IMR-90 (cell line): ENCODE results near the gene OR13J1. TPM values are rescaled to one million over a fixed set of nuclear protein-coding genes. Genes with fewer than 3 reads are reported as not detected.

Source experiments
- ATAC-seq: fragments of 200-7000 bp; cut with Tn5 transposase; 2 replicates; pipeline ENCODE4 v1.9.1; 2020; ENCODE audit warnings: low read depth, mild to moderate bottlenecking, moderate library complexity
- BruUV-seq: library from RNA; stranded (reverse); fragments of 400-500 nt; replicated peaks from 2 replicates; lab custom pipeline; 2021; lab: Mats Ljungman, UMichigan
- CTCF ChIA-PET: fragments of 300-600 bp; formaldehyde crosslinking; extraction: SDS; loops from one replicate; lab custom pipeline; 2021; ENCODE audit warnings: antibody characterized with exemption; lab: Yijun Ruan, JAX
- POLR2A ChIA-PET: fragments of 300-600 bp; sonication (Branson Sonifier 250); formaldehyde crosslinking; loops from one replicate; lab custom pipeline; 2022; ENCODE audit warnings: antibody characterized with exemption; ENCODE audit not compliant: unreplicated experiment; lab: Charles Lee
- DNase-seq: peaks from one replicate; pipeline ENCODE4 v3.0.0; 2013
- H2AFZ ChIP-seq: replicated peaks from 2 replicates; pipeline ENCODE3; 2013; ENCODE audit warnings: low read length, mild to moderate bottlenecking; ENCODE audit not compliant: poor library complexity
- H2AK5ac ChIP-seq: 2 replicates; pipeline ENCODE4 v1.6.1; 2013; ENCODE audit warnings: low read depth, low read length, inconsistent platforms
- H2AK9ac ChIP-seq: replicated peaks from 2 replicates; pipeline ENCODE3; 2013; ENCODE audit warnings: mild to moderate bottlenecking, low read depth, low read length, moderate library complexity; ENCODE audit not compliant: poor library complexity
- H2BK120ac ChIP-seq: 2 replicates; pipeline ENCODE4 v1.6.1; 2013; ENCODE audit warnings: low read depth, low read length, inconsistent platforms
- H2BK15ac ChIP-seq: 3 replicates; pipeline ENCODE4 v1.6.1; 2013; ENCODE audit warnings: low read depth, low read length, inconsistent platforms
- H2BK20ac ChIP-seq: 2 replicates; pipeline ENCODE4 v1.6.1; 2013; ENCODE audit warnings: low read depth, mild to moderate bottlenecking, inconsistent platforms, low read length, moderate library complexity
- H2BK5ac ChIP-seq: 2 replicates; pipeline ENCODE4 v1.6.1; 2013; ENCODE audit warnings: mild to moderate bottlenecking, low read depth, low read length, inconsistent platforms; ENCODE audit not compliant: poor library complexity, severe bottlenecking
- H3K14ac ChIP-seq: replicated peaks from 2 replicates; pipeline ENCODE4 v1.6.1; 2013; ENCODE audit warnings: low read depth, low read length, inconsistent platforms
- H3K18ac ChIP-seq: 2 replicates; pipeline ENCODE4 v1.6.1; 2013; ENCODE audit warnings: low read depth, low read length, control low read depth
- H3K23ac ChIP-seq: 2 replicates; pipeline ENCODE4 v1.6.1; 2013; ENCODE audit warnings: low read depth, low read length, inconsistent platforms
- H3K27ac ChIP-seq: 2 replicates; pipeline ENCODE4 v1.5.1; 2013; ENCODE audit warnings: mild to moderate bottlenecking, control low read depth, low read length; ENCODE audit not compliant: insufficient read depth
- H3K27me3 ChIP-seq: 2 replicates; pipeline ENCODE4 v1.6.1; 2013; ENCODE audit warnings: low read length; ENCODE audit not compliant: control insufficient read depth, insufficient read depth
- H3K36me3 ChIP-seq: 2 replicates; pipeline ENCODE4 v1.6.1; 2013; ENCODE audit warnings: low read length, mixed read lengths; ENCODE audit not compliant: control insufficient read depth, insufficient read depth
- H3K4ac ChIP-seq: 2 replicates; pipeline ENCODE4 v1.6.1; 2013; ENCODE audit warnings: low read depth, low read length, inconsistent platforms
- H3K4me1 ChIP-seq: 2 replicates; pipeline ENCODE4 v1.6.1; 2013; ENCODE audit warnings: low read length, mixed read lengths; ENCODE audit not compliant: control insufficient read depth, insufficient read depth
- H3K4me2 ChIP-seq: 2 replicates; pipeline ENCODE4 v1.6.1; 2013; ENCODE audit warnings: low read depth, mild to moderate bottlenecking, control low read depth, low read length, moderate library complexity
- H3K4me3 ChIP-seq: 2 replicates; pipeline ENCODE4 v1.5.1; 2013; ENCODE audit warnings: low read depth, mild to moderate bottlenecking, control low read depth, low read length, moderate library complexity; ENCODE audit not compliant: insufficient read depth
- H3K56ac ChIP-seq: 2 replicates; pipeline ENCODE4 v1.6.1; 2013; ENCODE audit warnings: low read length, inconsistent platforms; ENCODE audit not compliant: insufficient read depth; ENCODE audit errors: extremely low read depth
- H3K79me1 ChIP-seq, 2 experiments: 2 replicates each; pipeline ENCODE4 v1.6.1; 2013; ENCODE audit warnings: low read length in 2 of 2, inconsistent platforms in 1 of 2, low read depth in 1 of 2
- H3K9ac ChIP-seq: 2 replicates; pipeline ENCODE4 v1.6.1; 2013; ENCODE audit warnings: low read depth, low read length, control low read depth
- H3K9me1 ChIP-seq: 2 replicates; pipeline ENCODE4 v1.6.1; 2013; ENCODE audit warnings: low read length, inconsistent platforms; ENCODE audit not compliant: insufficient read depth
- H3K9me3 ChIP-seq: 2 replicates; pipeline ENCODE4 v1.6.1; 2013; ENCODE audit warnings: low read length; ENCODE audit not compliant: control insufficient read depth, insufficient read depth
- H4K20me1 ChIP-seq: 2 replicates; pipeline ENCODE4 v1.6.1; 2013; ENCODE audit warnings: low read length, inconsistent platforms; ENCODE audit not compliant: insufficient read depth
- H4K5ac ChIP-seq: 2 replicates; pipeline ENCODE4 v1.6.1; 2013; ENCODE audit warnings: mild to moderate bottlenecking, low read depth, low read length, control low read depth
- H4K8ac ChIP-seq, 2 experiments: 2 replicates each; pipeline ENCODE4 v1.6.1; 2013; ENCODE audit warnings: low read depth in 2 of 2, low read length in 2 of 2, control low read depth in 1 of 2, inconsistent platforms in 1 of 2
- H4K91ac ChIP-seq: 2 replicates; pipeline ENCODE4 v1.6.1; 2013; ENCODE audit warnings: low read depth, low read length, inconsistent platforms; ENCODE audit not compliant: insufficient read depth
- BHLHE40 ChIP-seq: fragments of 150-350 bp; IDR thresholded peaks from 2 replicates; pipeline ENCODE4 v1.6.1; 2016; ENCODE audit warnings: mild to moderate bottlenecking, low read depth, low read length
- CEBPB ChIP-seq: IDR thresholded peaks from 2 replicates; pipeline ENCODE4 v1.6.1; 2012; ENCODE audit warnings: low read depth, low read length, improper control_type of control experiment
- CTCF ChIP-seq: conservative IDR thresholded peaks from 2 replicates; pipeline ENCODE4 v1.5.1; 2012; ENCODE audit warnings: mild to moderate bottlenecking, low read depth, low read length, improper control_type of control experiment
- ELK1 ChIP-seq: fragments of 150-350 bp; IDR thresholded peaks from 2 replicates; pipeline ENCODE4 v1.6.1; 2016; ENCODE audit warnings: low read depth, mild to moderate bottlenecking, low read length, moderate library complexity, borderline replicate concordance
- FOS ChIP-seq: fragments of 150-350 bp; IDR thresholded peaks from 2 replicates; pipeline ENCODE4 v1.6.1; 2016; ENCODE audit warnings: low read depth, low read length
- MAFK ChIP-seq: IDR thresholded peaks from 2 replicates; pipeline ENCODE4 v1.6.1; 2012; ENCODE audit warnings: low read depth, low read length, improper control_type of control experiment
- MAZ ChIP-seq: IDR thresholded peaks from 2 replicates; pipeline ENCODE4 v1.6.1; 2012; ENCODE audit warnings: low read depth, mild to moderate bottlenecking, low read length, improper control_type of control experiment, moderate library complexity, borderline replicate concordance
- MXI1 ChIP-seq: IDR thresholded peaks from 2 replicates; pipeline ENCODE4 v1.6.1; 2012; ENCODE audit warnings: low read depth, mild to moderate bottlenecking, low read length, moderate library complexity, borderline replicate concordance
- NFE2L2 ChIP-seq: fragments of 150-350 bp; IDR thresholded peaks from 2 replicates; pipeline ENCODE4 v1.6.1; 2016; ENCODE audit warnings: low read depth, mild to moderate bottlenecking, low read length
- POLR2A ChIP-seq: IDR thresholded peaks from 2 replicates; pipeline ENCODE4 v1.6.1; 2012; ENCODE audit warnings: mild to moderate bottlenecking, low read depth, low read length
- RCOR1 ChIP-seq: IDR thresholded peaks from 2 replicates; pipeline ENCODE4 v1.6.1; 2012; ENCODE audit warnings: mild to moderate bottlenecking, low read length, improper control_type of control experiment; ENCODE audit not compliant: insufficient replicate concordance
- RFX5 ChIP-seq: IDR thresholded peaks from 2 replicates; pipeline ENCODE4 v1.8.0; 2012; ENCODE audit warnings: low read depth, mild to moderate bottlenecking, low read length, moderate library complexity
- USF2 ChIP-seq: fragments of 150-350 bp; IDR thresholded peaks from 2 replicates; pipeline ENCODE4 v1.6.1; 2017; ENCODE audit warnings: mild to moderate bottlenecking, antibody characterized with exemption, low read length, low read depth
- WGBS, 2 experiments: methylation state at CpG; one replicate each; pipeline versions ENCODE4 v1.1.5 to v1.1.7; 2013; ENCODE audit warnings: missing lambda C conversion rate in 2 of 2; ENCODE audit not compliant: insufficient read length in 1 of 2; ENCODE audit errors: extremely low coverage in 2 of 2; 5-methylcytosine and 5-hydroxymethylcytosine counted together
- dilution Hi-C: fragments of 300-500 bp; cut with HindIII; formaldehyde crosslinking; loops from one replicate; pipeline ENCODE4 v1.14.3; 2018; ENCODE audit warnings: low sequenced_read_pairs; ENCODE audit not compliant: unreplicated experiment
- in situ Hi-C: fragments of 300-500 bp; cut with MboI; formaldehyde crosslinking; loops from 3 replicates; pipeline ENCODE4 v1.14.3; 2019; ENCODE audit warnings: low sequenced_read_pairs, inconsistent platforms, mixed read lengths
- intact Hi-C: fragments of 100-400 bp; cut with micrococcal nuclease; formaldehyde crosslinking; loops from 2 replicates; pipeline ENCODE4 v1.10.0; 2022
- polyA plus RNA-seq, 3 experiments: library from polyadenylated mRNA; depleted of rRNA; stranded (reverse); fragments of >200 nt; gene quantifications; 2 replicates each; pipeline ENCODE4 v1.2.3, GENCODE V29; 2012; ENCODE audit warnings: low replicate concordance in 1 of 3
- total RNA-seq: library from RNA; depleted of rRNA; stranded (reverse); fragments of >200 nt; gene quantifications from 2 replicates; pipeline ENCODE4 v1.2.3, GENCODE V29; 2012

OR13J1 gene
- total and polyA plus RNA-seq, 2 of the 4 experiments (the other 2 are of a cell fraction) = not detected

GRCh38 chr9:35918780-35919179 is 48.6 kb upstream of the OR13J1 start:
- dilution Hi-C loops = no loop called here
- no peak for DNase-seq
- H3K79me1 ChIP-seq = no peaks in the 10 kb centered on the region
- no peaks in the 10 kb centered on the region for H3K36me3 ChIP-seq
- H3K4me2 ChIP-seq = no peak overlapping the region
- in situ Hi-C loops = no loop called here
- H3K27me3 ChIP-seq = no peaks in the 10 kb centered on the region
- peak overlapping the region; percentile 78; the same call in 1 of the 2 replicates for H3K14ac ChIP-seq
- H4K20me1 ChIP-seq = no peaks in the 10 kb centered on the region
- intact Hi-C loops = no loop called here
- H3K4ac ChIP-seq = no peak overlapping the region
- peak overlapping the region in 1 of 2 experiments; percentile 62; a peak in 1 of 4 replicates for H4K8ac ChIP-seq
- no peak overlapping the region for H2AK9ac ChIP-seq
- H3K18ac ChIP-seq = no peak overlapping the region
- H4K5ac ChIP-seq = no peak overlapping the region
- POLR2A ChIA-PET = no interaction called here
- H3K4me1 ChIP-seq = peaks cover 6% of the 10 kb centered on the region
- CTCF ChIA-PET = no interaction called here
- no peak overlapping the region for H3K4me3 ChIP-seq
- H4K91ac ChIP-seq = no peak overlapping the region
- no peak overlapping the region for H3K56ac ChIP-seq
- H3K23ac ChIP-seq = 0 out of 2 replicates have a peak overlapping the region, but pooled peaks have one; percentile 31
- peak overlapping the region; percentile 21; the same call in 1 of the 3 replicates for H2BK15ac ChIP-seq
- H2BK20ac ChIP-seq = no peak overlapping the region; the same call in 1 of the 2 replicates
- H3K9me1 ChIP-seq = peaks cover 3% of the 10 kb centered on the region; the same call in 1 of the 2 replicates
- no peak overlapping the region for H2AFZ ChIP-seq
- WGBS, 2 experiments = no CpG with 5 or more reads among the region's 3 CpGs
- no peak overlapping the region for H3K9ac ChIP-seq
- no peak overlapping the region for H2BK5ac ChIP-seq
- no peak for ATAC-seq
- H2BK120ac ChIP-seq = peak overlapping the region; percentile 66; the same call in 1 of the 2 replicates
- no peaks in the 10 kb centered on the region for H3K9me3 ChIP-seq
- no TSS peak for BruUV-seq
- H3K27ac ChIP-seq = no peak overlapping the region
- no peak for TF ChIP-seq MAZ
- TF ChIP-seq POLR2A = no peak
- TF ChIP-seq MXI1 = no peak
- TF ChIP-seq NFE2L2 = no peak
- no peak for TF ChIP-seq CEBPB
- TF ChIP-seq MAFK = no peak
- TF ChIP-seq CTCF = no peak
- TF ChIP-seq USF2 = no peak
- no peak for TF ChIP-seq ELK1
- TF ChIP-seq FOS = no peak
- TF ChIP-seq BHLHE40 = no peak
- TF ChIP-seq RCOR1 = no peak
- TF ChIP-seq RFX5 = no peak
- H2AK5ac ChIP-seq = no peak overlapping the region; the same call in 1 of the 2 replicates
